Brain microvascular endothelial cell (primary cell): Measurements from ENCODE around the gene CENPS.
"Not testable (repeated sequence)": the region's sequence is repeated elsewhere in the genome, so short reads cannot be mapped to it uniquely, and the experiment has no call there.

Experiments used
- DNase-seq: peaks from one replicate; pipeline ENCODE4 v3.0.0-alpha.2; 2020
- H3K27ac ChIP-seq: fragments of 250-450 bp; sonication (Bioruptor Pico); 2 replicates; pipeline ENCODE4 v1.5.1; 2020; ENCODE audit warnings: mild to moderate bottlenecking, moderate library complexity
- H3K27me3 ChIP-seq: fragments of 250-450 bp; sonication (Bioruptor Pico); replicated peaks from 2 replicates; pipeline ENCODE4 v1.5.1; 2020; ENCODE audit warnings: mild to moderate bottlenecking
- H3K36me3 ChIP-seq: fragments of 250-450 bp; sonication (Bioruptor Pico); replicated peaks from 2 replicates; pipeline ENCODE4 v1.5.1; 2020; ENCODE audit warnings: mild to moderate bottlenecking
- H3K4me3 ChIP-seq: 2 replicates; pipeline ENCODE4 v1.5.1; 2011; ENCODE audit warnings: low read depth, mild to moderate bottlenecking, control low read depth, low read length, moderate library complexity
- CTCF ChIP-seq: IDR thresholded peaks from 2 replicates; pipeline ENCODE4 v1.5.1; 2011; ENCODE audit warnings: low read depth, mild to moderate bottlenecking, moderate library complexity, low read length, control low read depth, inconsistent platforms; ENCODE audit errors: missing control alignments
- in situ Hi-C: cut with HindIII; loops from 2 replicates; pipeline ENCODE4 v1.10.0; 2017; ENCODE audit warnings: low sequenced_read_pairs, low pct_ligation_motif_present

The CENPS gene

DNA sequence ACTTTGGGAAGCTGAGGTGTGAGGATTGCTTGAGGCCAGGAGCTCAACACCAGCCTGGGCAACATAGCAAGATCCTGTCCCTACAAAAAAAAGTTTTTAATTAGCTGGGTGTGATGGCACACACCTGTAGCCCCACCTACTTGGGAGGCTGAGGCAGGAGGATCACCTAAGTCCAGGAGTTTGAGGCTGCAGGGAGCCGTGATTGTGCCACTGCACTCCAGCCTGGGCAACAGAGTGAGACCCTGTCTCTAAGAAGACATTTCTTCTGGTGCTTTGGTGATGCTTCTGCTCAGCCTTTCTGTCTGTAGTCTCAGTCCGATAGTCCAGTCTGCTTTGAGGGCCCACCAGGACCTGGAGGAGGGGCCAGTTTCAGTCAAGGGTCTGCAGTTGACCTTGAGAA lies 23.0 kb upstream of the CENPS start:
- no peak overlapping the region for H3K27ac ChIP-seq
- H3K36me3 ChIP-seq, result peaks cover 79% of the 10 kb centered on the region
- in situ Hi-C loops, result no loop called here
- H3K27me3 ChIP-seq, result no peaks in the 10 kb centered on the region
- no peak for DNase-seq
- no peak for TF ChIP-seq CTCF
- H3K4me3 ChIP-seq, result no peak overlapping the region

- H3K27me3 ChIP-seq, result no peaks in the 10 kb centered on the region
- in situ Hi-C loops, result no loop called here
- H3K27ac ChIP-seq, result peak overlapping the region; percentile 58
- H3K4me3 ChIP-seq, result no peak overlapping the region
- DNase-seq, result peak; percentile 38
- no peak for TF ChIP-seq CTCF
- peaks cover 83% of the 10 kb centered on the region for H3K36me3 ChIP-seq
Observed at GRCh38 chr1:10415211-10415930, 14.9 kb upstream of the CENPS start.

GRCh38 chr1:10415967-10416366 lies 14.3 kb upstream of the CENPS start:
- H3K27me3 ChIP-seq, DNase-seq, H3K27ac ChIP-seq, H3K4me3 ChIP-seq, in situ Hi-C loops: not testable (repeated sequence)
- H3K36me3 ChIP-seq, result peaks cover 85% of the 10 kb centered on the region

DNA sequence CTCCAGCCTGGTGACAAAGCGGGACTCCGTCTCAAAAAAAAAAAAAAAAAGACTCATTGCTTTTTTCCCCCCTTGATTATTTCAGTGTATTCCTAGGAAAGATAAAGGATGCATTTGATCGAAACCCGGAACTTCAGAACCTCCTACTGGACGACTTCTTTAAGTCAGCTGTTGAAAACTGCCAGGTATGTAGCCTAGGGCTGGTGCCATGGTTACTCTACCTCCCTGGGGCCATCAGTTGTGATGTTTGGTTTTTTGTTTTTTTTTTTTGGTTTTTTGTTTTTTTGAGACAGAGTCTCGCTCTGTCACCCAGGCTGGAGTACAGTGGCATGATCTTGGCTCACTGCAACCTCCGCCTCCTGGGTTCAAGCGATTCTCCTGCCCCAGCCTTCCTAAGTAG lies 11.5 kb upstream of the CENPS start:
- H3K27me3 ChIP-seq, in situ Hi-C loops, DNase-seq, H3K4me3 ChIP-seq, H3K27ac ChIP-seq: not testable (repeated sequence)
- peaks cover 63% of the 10 kb centered on the region for H3K36me3 ChIP-seq

GRCh38 chr1:10419351-10419750 lies 10.9 kb upstream of the CENPS start:
- Histone ChIP-seq H3K27ac (no peak overlapping the region), H3K4me3 (no peak overlapping the region), H3K27me3 (no peaks in the 10 kb centered on the region), H3K36me3 (peaks cover 58% of the 10 kb centered on the region)
- in situ Hi-C loops, result no loop called here
- no peak for DNase-seq
- TF ChIP-seq CTCF, result no peak

GRCh38 chr1:10421637-10422036 lies 8.6 kb upstream of the CENPS start:
- no peak for TF ChIP-seq CTCF
- Histone ChIP-seq H3K4me3 (no peak overlapping the region), H3K27me3 (no peaks in the 10 kb centered on the region), H3K36me3 (peaks cover 38% of the 10 kb centered on the region), H3K27ac (no peak overlapping the region)
- no peak for DNase-seq
- in situ Hi-C loops, result no loop called here

- Histone ChIP-seq H3K27ac (no peak overlapping the region), H3K4me3 (no peak overlapping the region), H3K36me3 (peaks cover 20% of the 10 kb centered on the region), H3K27me3 (no peaks in the 10 kb centered on the region)
- in situ Hi-C loops, result no loop called here
- no peak for TF ChIP-seq CTCF
- no peak for DNase-seq
Observed at GRCh38 chr1:10424034-10424433, 6.2 kb upstream of the CENPS start.
